A549 (cell line): ENCODE results near the gene NELFCD. TPM values are rescaled to one million over a fixed set of nuclear protein-coding genes. Genes with fewer than 3 reads are reported as not detected.

Experiments
- ATAC-seq, 2 experiments: fragments of 200-7000 bp in 1 of 2; fragments of >200 bp in 1 of 2; cut with Nextera tagmentation in 1 of 2; cut with Tn5 transposase in 1 of 2; 3 replicates each; pipeline versions ENCODE4 v1.8.0 to v1.9.1; 2018 to 2020; ENCODE audit warnings: mild to moderate bottlenecking in 1 of 2, moderate library complexity in 1 of 2
- CTCF ChIA-PET: fragments of 300-600 bp; sonication (Branson Sonifier 250); formaldehyde crosslinking; extraction: SDS; loops from one replicate; lab custom pipeline; 2021; ENCODE audit warnings: antibody characterized with exemption, inconsistent platforms; lab: Yijun Ruan, JAX
- POLR2A ChIA-PET: fragments of 350-600 bp; formaldehyde crosslinking; extraction: SDS; loops from one replicate; lab custom pipeline; 2021; ENCODE audit warnings: antibody characterized with exemption, inconsistent platforms; lab: Yijun Ruan, JAX
- DNase-seq, 2 experiments: peaks; one replicate each; pipeline versions ENCODE4 v3.0.0 to v3.0.0-alpha.2; 2011 to 2016; ENCODE audit warnings: low read depth in 1 of 2, low spot score in 1 of 2
- FAIRE-seq: peaks from 2 replicates; lab custom pipeline; 2011; peaks lifted over from hg19 to GRCh38; lab: Jason Lieb, UNC
- H3K27ac ChIP-seq, 2 experiments: fragments of >200 bp; sonication (Bioruptor Twin); formaldehyde crosslinking; 3 replicates each; pipeline ENCODE4 v1.5.1; 2016 to 2017
- H3K4me1 ChIP-seq: fragments of >200 bp; sonication (Bioruptor Twin); formaldehyde crosslinking; 3 replicates; pipeline ENCODE4 v1.6.1; 2016
- H3K4me2 ChIP-seq: fragments of >200 bp; sonication (Bioruptor Twin); formaldehyde crosslinking; 3 replicates; pipeline ENCODE4 v1.6.1; 2016
- H3K4me3 ChIP-seq: fragments of >200 bp; sonication (Bioruptor Twin); formaldehyde crosslinking; 3 replicates; pipeline ENCODE4 v1.5.1; 2016
- H3K9me3 ChIP-seq: fragments of >200 bp; sonication (Bioruptor Twin); formaldehyde crosslinking; 3 replicates; pipeline ENCODE4 v1.6.1; 2016
- CBX8 ChIP-seq: fragments of 200-600 bp; sonication (generic); IDR thresholded peaks from 2 replicates; pipeline ENCODE4 v1.6.1; 2016
- CHD2 ChIP-seq: fragments of 150-350 bp; IDR thresholded peaks from 2 replicates; pipeline ENCODE4 v1.6.1; 2014; ENCODE audit warnings: low read length; ENCODE audit not compliant: partially characterized antibody
- CHD4 ChIP-seq: fragments of 200-600 bp; sonication (generic); IDR thresholded peaks from 2 replicates; pipeline ENCODE4 v1.6.1; 2016; ENCODE audit warnings: antibody characterized with exemption, mild to moderate bottlenecking, borderline replicate concordance
- EHF ChIP-seq: fragments of 250-450 bp; sonication (Bioruptor Pico); IDR thresholded peaks from 2 replicates; pipeline ENCODE4 v1.5.0; 2020; ENCODE audit warnings: mild to moderate bottlenecking
- ESRRA ChIP-seq: fragments of 150-350 bp; IDR thresholded peaks from 2 replicates; pipeline ENCODE4 v1.6.1; 2014; ENCODE audit warnings: mild to moderate bottlenecking, low read length, borderline replicate concordance
- FOSB ChIP-seq: fragments of 250-450 bp; sonication (Bioruptor Pico); IDR thresholded peaks from 2 replicates; pipeline ENCODE4 v1.5.0; 2020; ENCODE audit warnings: mild to moderate bottlenecking, moderate library complexity
- FOSL2 ChIP-seq, 2 experiments: fragments of 450-650 bp in 1 of 2; fragments of >200 bp in 1 of 2; sonication (Bioruptor Twin) in 1 of 2; formaldehyde crosslinking; IDR thresholded peaks; 2 replicates each; pipeline versions ENCODE4 v1.5.0 to v1.6.1; 2016 to 2020; ENCODE audit warnings: mild to moderate bottlenecking in 1 of 2, moderate library complexity in 1 of 2
- FOXS1 ChIP-seq: fragments of 250-450 bp; sonication (Bioruptor Pico); IDR thresholded peaks from 2 replicates; pipeline ENCODE4 v1.5.0; 2020; ENCODE audit warnings: mild to moderate bottlenecking, moderate library complexity
- HOXA7 ChIP-seq: fragments of 250-450 bp; sonication (Bioruptor Pico); IDR thresholded peaks from 2 replicates; pipeline ENCODE4 v1.5.0; 2020; ENCODE audit warnings: mild to moderate bottlenecking, moderate library complexity
- HOXB13 ChIP-seq: fragments of 250-450 bp; sonication (Bioruptor Pico); IDR thresholded peaks from 2 replicates; pipeline ENCODE4 v1.5.0; 2020; ENCODE audit warnings: low read depth, mild to moderate bottlenecking, moderate library complexity
- HOXB5 ChIP-seq: fragments of 250-450 bp; sonication (Bioruptor Pico); IDR thresholded peaks from 2 replicates; pipeline ENCODE4 v1.5.0; 2020; ENCODE audit warnings: mild to moderate bottlenecking, moderate library complexity
- JUN ChIP-seq, 2 experiments: fragments of >200 bp; sonication (Bioruptor Twin); formaldehyde crosslinking; IDR thresholded peaks; 2 replicates in 1 of 2; 3 replicates in 1 of 2; pipeline ENCODE4 v1.6.1; 2016 to 2017
- KDM1A ChIP-seq: fragments of 200-600 bp; sonication (generic); IDR thresholded peaks from 2 replicates; pipeline ENCODE4 v1.6.1; 2016; ENCODE audit warnings: low read depth, mild to moderate bottlenecking
- MYC ChIP-seq: IDR thresholded peaks from 2 replicates; pipeline ENCODE4 v1.6.1; 2012; ENCODE audit warnings: mild to moderate bottlenecking, inconsistent platforms, low read length, improper control_type of control experiment, borderline replicate concordance
- NFE2L2 ChIP-seq: fragments of 150-350 bp; conservative IDR thresholded peaks from 2 replicates; pipeline ENCODE4 v1.6.1; 2014; ENCODE audit warnings: low read length
- NPAS2 ChIP-seq: fragments of 250-450 bp; sonication (Bioruptor Pico); IDR thresholded peaks from 2 replicates; pipeline ENCODE4 v1.8.0; 2022; ENCODE audit warnings: mild to moderate bottlenecking, moderate library complexity, borderline replicate concordance
- PHF8 ChIP-seq: fragments of 200-600 bp; sonication (generic); IDR thresholded peaks from 2 replicates; pipeline ENCODE4 v1.6.1; 2016; ENCODE audit warnings: low read depth, mild to moderate bottlenecking, antibody characterized with exemption, moderate library complexity, borderline replicate concordance
- POLR2A ChIP-seq: IDR thresholded peaks from 2 replicates; pipeline ENCODE4 v1.6.1; 2012; ENCODE audit warnings: mild to moderate bottlenecking, low read length
- RFX5 ChIP-seq: fragments of 450-650 bp; IDR thresholded peaks from 2 replicates; pipeline ENCODE4 v1.7.1; 2014; ENCODE audit warnings: antibody characterized with exemption, mild to moderate bottlenecking, moderate library complexity
- SREBF2 ChIP-seq: fragments of 450-650 bp; IDR thresholded peaks from 2 replicates; pipeline ENCODE4 v1.6.1; 2014; ENCODE audit warnings: mild to moderate bottlenecking, moderate library complexity
- ZNF302 ChIP-seq: fragments of 250-450 bp; sonication (Bioruptor Pico); IDR thresholded peaks from 2 replicates; pipeline ENCODE4 v1.9.0; 2021; ENCODE audit warnings: inconsistent platforms, mild to moderate bottlenecking, moderate library complexity
- ZSCAN20 ChIP-seq: fragments of 250-450 bp; sonication (Bioruptor Pico); IDR thresholded peaks from 2 replicates; pipeline ENCODE4 v1.8.0; 2022; ENCODE audit warnings: mild to moderate bottlenecking, moderate library complexity
- WGBS: methylation state at CpG from one replicate; pipeline ENCODE4 v1.1.6; 2017; ENCODE audit errors: missing lambda C conversion rate; 5-methylcytosine and 5-hydroxymethylcytosine counted together
- polyA minus RNA-seq: library from RNA; depleted of rRNA, polyadenylated mRNA; stranded (reverse); fragments of >200 nt; gene quantifications from 2 replicates; pipeline ENCODE4 v1.2.3, GENCODE V29; 2011; rRNA and poly(A)+ RNA removed
- polyA plus RNA-seq, 4 experiments: library from polyadenylated mRNA; depleted of rRNA in 3 of 4; stranded (reverse); fragments of >200 nt; fragmentation: RNase III in 1 of 4; extraction: RNeasy Plus Mini Kit Qiagen cat#74134 plus additional on column Dnase treatment in 1 of 4; gene quantifications; 2 replicates in 3 of 4; 3 replicates in 1 of 4; pipeline ENCODE4 v1.2.3, GENCODE V29; 2011 to 2017
- TF ChIP-seq, protein P1 (sequence below): fragments of >200 bp; sonication (Bioruptor Twin); formaldehyde crosslinking; IDR thresholded peaks from 3 replicates; pipeline ENCODE4 v1.6.1; 2016
- TF ChIP-seq, protein P2 (sequence below): IDR thresholded peaks from 2 replicates; pipeline ENCODE4 v1.6.1; 2012
- TF ChIP-seq, protein P3 (sequence below): IDR thresholded peaks from 2 replicates; pipeline ENCODE4 v1.6.1; 2012

Gene NELFCD, protein sequence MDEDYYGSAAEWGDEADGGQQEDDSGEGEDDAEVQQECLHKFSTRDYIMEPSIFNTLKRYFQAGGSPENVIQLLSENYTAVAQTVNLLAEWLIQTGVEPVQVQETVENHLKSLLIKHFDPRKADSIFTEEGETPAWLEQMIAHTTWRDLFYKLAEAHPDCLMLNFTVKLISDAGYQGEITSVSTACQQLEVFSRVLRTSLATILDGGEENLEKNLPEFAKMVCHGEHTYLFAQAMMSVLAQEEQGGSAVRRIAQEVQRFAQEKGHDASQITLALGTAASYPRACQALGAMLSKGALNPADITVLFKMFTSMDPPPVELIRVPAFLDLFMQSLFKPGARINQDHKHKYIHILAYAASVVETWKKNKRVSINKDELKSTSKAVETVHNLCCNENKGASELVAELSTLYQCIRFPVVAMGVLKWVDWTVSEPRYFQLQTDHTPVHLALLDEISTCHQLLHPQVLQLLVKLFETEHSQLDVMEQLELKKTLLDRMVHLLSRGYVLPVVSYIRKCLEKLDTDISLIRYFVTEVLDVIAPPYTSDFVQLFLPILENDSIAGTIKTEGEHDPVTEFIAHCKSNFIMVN
- 69.6 and 74.0 TPM in 2 replicates for polyA plus RNA-seq (2011; rRNA removed)
- 73.5 and 75.1 TPM in 2 replicates for polyA plus RNA-seq (2012; cell fraction: cytosol; rRNA removed)
- polyA plus RNA-seq (2012; cell fraction: nucleus; rRNA removed) = 92.1 and 107 TPM in 2 replicates
- polyA plus RNA-seq (2017; fragmentation: RNase III; extraction: RNeasy Plus Mini Kit Qiagen cat#74134 plus additional on column Dnase treatment) = 54.8 to 58.8 TPM (median 58.7 TPM) in 3 replicates
- 65.3 and 66.1 TPM in 2 replicates for polyA minus RNA-seq

DNA sequence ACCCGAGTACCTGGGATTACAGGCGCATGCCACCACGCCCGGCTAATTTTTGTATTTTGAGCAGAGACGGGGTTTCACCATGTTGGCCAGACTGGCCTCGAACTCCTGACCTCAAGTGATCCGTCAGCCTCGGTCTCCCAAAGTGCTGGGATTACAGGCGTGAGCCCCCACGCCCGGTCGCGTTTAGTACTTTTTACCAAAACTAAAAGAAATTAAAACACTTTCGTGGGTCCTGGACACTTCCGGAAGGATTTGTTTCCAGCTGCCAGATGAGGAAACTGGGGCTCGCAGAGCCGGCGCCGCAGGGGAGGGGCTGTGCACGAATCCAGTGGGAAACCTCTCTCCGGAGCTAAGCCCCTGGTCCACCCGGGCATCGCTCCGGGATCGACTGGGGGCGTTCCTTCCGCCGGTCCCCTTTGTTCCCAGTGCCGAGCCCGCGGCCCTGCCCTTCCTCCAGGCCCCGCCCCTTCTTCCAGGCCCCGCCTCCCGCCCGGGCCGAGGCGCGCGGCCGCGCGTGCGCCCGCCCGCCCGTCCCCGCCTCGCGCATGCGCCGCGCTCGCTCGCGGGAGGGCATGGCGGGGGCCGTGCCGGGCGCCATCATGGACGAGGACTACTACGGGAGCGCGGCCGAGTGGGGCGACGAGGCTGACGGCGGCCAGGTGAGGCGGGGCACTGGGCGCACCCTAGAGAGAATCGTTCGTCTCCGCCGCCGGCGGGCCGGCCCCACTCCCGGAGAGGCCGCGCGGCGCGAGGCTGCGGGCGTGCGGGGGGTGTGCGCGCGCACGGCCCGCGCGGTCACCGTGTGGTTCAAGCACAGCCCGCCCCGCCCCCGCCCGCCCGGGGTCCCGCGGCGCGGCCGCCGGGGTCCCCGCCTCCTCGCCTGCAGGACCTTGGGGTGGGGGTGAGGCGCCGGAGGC lies at the start of gene NELFCD:
Gene NELFCD, plus strand, starts transcription at position 546 of the 917 bp plus-strand sequence. Its CDS starts 54 bp downstream, at position 600.
- H3K27ac ChIP-seq = peak within 1 kb of the TSS; percentile 97
- H3K4me1 ChIP-seq = peaks cover 6% of the 10 kb centered on the region; the same call in 1 of the 3 replicates
- POLR2A ChIA-PET = interaction anchor here (0.6 to 3.9 kb wide), 7 partner anchors 10 to 79 kb away, joined by 3 to 35 read pairs (median 4); partner anchors contain the start of gene ATP5F1E
- peak; percentile 90 to 95 for DNase-seq
- CTCF ChIA-PET = interaction anchor here (1.0 to 1.3 kb wide), 2 partner anchors 9 to 17 kb away, joined by 3 read pairs; no protein-coding TSS in a partner anchor
- H3K4me2 ChIP-seq = peak within 1 kb of the TSS; percentile 92
- H3K9me3 ChIP-seq = no peaks in the 10 kb centered on the region
- TF ChIP-seq CHD4 = peak; percentile 97
- TF ChIP-seq NPAS2 = no peak
- no peak for TF ChIP-seq ZNF302 (CRISPR knock-in tag)
- TF ChIP-seq, protein P1, sequence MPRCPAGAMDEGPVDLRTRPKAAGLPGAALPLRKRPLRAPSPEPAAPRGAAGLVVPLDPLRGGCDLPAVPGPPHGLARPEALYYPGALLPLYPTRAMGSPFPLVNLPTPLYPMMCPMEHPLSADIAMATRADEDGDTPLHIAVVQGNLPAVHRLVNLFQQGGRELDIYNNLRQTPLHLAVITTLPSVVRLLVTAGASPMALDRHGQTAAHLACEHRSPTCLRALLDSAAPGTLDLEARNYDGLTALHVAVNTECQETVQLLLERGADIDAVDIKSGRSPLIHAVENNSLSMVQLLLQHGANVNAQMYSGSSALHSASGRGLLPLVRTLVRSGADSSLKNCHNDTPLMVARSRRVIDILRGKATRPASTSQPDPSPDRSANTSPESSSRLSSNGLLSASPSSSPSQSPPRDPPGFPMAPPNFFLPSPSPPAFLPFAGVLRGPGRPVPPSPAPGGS = peak; percentile 85
- TF ChIP-seq CHD2 = no peak
- TF ChIP-seq HOXB13 (CRISPR knock-in tag) = no peak
- TF ChIP-seq FOXS1 (CRISPR knock-in tag) = no peak
- TF ChIP-seq FOSB (CRISPR knock-in tag) = no peak
- no peak for TF ChIP-seq ZSCAN20 (CRISPR knock-in tag)
- no peak for TF ChIP-seq HOXA7
- TF ChIP-seq JUN (IDR thresholded peaks at IDR 0.05) = peak in 1 of 2 experiments; percentile 85; a peak in 3 of 5 replicates
- TF ChIP-seq NFE2L2 = no peak
- TF ChIP-seq CBX8 = no peak
- TF ChIP-seq, protein P2, sequence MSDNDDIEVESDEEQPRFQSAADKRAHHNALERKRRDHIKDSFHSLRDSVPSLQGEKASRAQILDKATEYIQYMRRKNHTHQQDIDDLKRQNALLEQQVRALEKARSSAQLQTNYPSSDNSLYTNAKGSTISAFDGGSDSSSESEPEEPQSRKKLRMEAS = peak; percentile 44
- no peak for TF ChIP-seq RFX5
- TF ChIP-seq SREBF2 = no peak
- TF ChIP-seq KDM1A = peak; percentile 81; the same call in 1 of the 2 replicates
- TF ChIP-seq POLR2A = peak; percentile 64
- TF ChIP-seq, protein P3, sequence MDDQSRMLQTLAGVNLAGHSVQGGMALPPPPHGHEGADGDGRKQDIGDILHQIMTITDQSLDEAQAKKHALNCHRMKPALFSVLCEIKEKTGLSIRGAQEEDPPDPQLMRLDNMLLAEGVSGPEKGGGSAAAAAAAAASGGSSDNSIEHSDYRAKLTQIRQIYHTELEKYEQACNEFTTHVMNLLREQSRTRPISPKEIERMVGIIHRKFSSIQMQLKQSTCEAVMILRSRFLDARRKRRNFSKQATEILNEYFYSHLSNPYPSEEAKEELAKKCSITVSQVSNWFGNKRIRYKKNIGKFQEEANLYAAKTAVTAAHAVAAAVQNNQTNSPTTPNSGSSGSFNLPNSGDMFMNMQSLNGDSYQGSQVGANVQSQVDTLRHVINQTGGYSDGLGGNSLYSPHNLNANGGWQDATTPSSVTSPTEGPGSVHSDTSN = no peak
- TF ChIP-seq HOXB5 (CRISPR knock-in tag) = peak; percentile 70
- TF ChIP-seq PHF8 = peak; percentile 88; the same call in 1 of the 2 replicates
- TF ChIP-seq ESRRA = no peak
- 0 out of 2 replicates have a peak, but pooled peaks have one; percentile 45 for TF ChIP-seq MYC
- no peak for TF ChIP-seq EHF (CRISPR knock-in tag)
- TF ChIP-seq FOSL2 (IDR thresholded peaks at IDR 0.05) = no peak
- TF ChIP-seq FOSL2 (CRISPR knock-in tag; IDR thresholded peaks at IDR 0.05) = no peak
- 3% methylated on average over 28 of the region's 109 CpGs for WGBS
- FAIRE-seq = no peak
- peak; percentile 92 to 95 for ATAC-seq
- H3K4me3 ChIP-seq = peak within 1 kb of the TSS; percentile 71
